K562 (cell line): ENCODE results near the gene SIK3. TPM values are rescaled to one million over a fixed set of nuclear protein-coding genes. Genes with fewer than 3 reads are reported as not detected.

Experiments
- ATAC-seq: fragments of 200-7000 bp; cut with Tn5 transposase; 3 replicates; pipeline ENCODE4 v1.9.1; 2020; ENCODE audit warnings: moderate library complexity
- BruUV-seq: library from RNA; stranded (reverse); fragments of 400-500 nt; replicated peaks from 2 replicates; lab custom pipeline; 2021; lab: Mats Ljungman, UMichigan
- CTCF ChIA-PET: fragments of 300-600 bp; formaldehyde crosslinking; extraction: SDS; loops from one replicate; lab custom pipeline; 2021; ENCODE audit warnings: low intra/inter-chr PET ratio; lab: Yijun Ruan, JAX
- POLR2A ChIA-PET: fragments of 300-600, 350-650 bp; sonication (Branson Sonifier 250); formaldehyde crosslinking; extraction: SDS; loops from one replicate; lab custom pipeline; 2021; ENCODE audit warnings: antibody characterized with exemption, inconsistent platforms; lab: Yijun Ruan, JAX
- DNase-seq, 4 experiments: peaks; one replicate each; pipeline versions ENCODE4 v3.0.0 to v3.0.0-alpha.2; 2011 to 2018; ENCODE audit warnings: low spot score in 3 of 4, mixed read lengths in 3 of 4; ENCODE audit errors: extremely low read depth in 1 of 4
- FAIRE-seq: peaks from 2 replicates; lab custom pipeline; 2011; peaks lifted over from hg19 to GRCh38; lab: Jason Lieb, UNC
- H2AFZ ChIP-seq: 2 replicates; pipeline ENCODE4 v1.6.0; 2011; ENCODE audit warnings: low read depth, low read length, control low read depth, inconsistent platforms
- H3K27ac ChIP-seq: fragments of 200-600 bp; 3 replicates; pipeline ENCODE4 v1.8.0; 2011; ENCODE audit warnings: low read depth, mild to moderate bottlenecking, control low read depth, inconsistent platforms, low read length, moderate library complexity, mixed read lengths; ENCODE audit errors: extremely low read depth
- H3K27me3 ChIP-seq, 2 experiments: fragments of 300-600 bp in 1 of 2; 2 replicates in 1 of 2; 3 replicates in 1 of 2; pipeline versions ENCODE4 v1.6.0 to v1.8.0; 2011; ENCODE audit warnings: inconsistent platforms in 2 of 2, low read length in 2 of 2, mild to moderate bottlenecking in 1 of 2, mixed read lengths in 1 of 2, moderate library complexity in 1 of 2; ENCODE audit not compliant: control insufficient read depth in 2 of 2, insufficient read depth in 2 of 2
- H3K36me3 ChIP-seq: fragments of 300-600 bp; 3 replicates; pipeline ENCODE4 v1.8.0; 2011; ENCODE audit warnings: mild to moderate bottlenecking, low read length, inconsistent platforms; ENCODE audit not compliant: control insufficient read depth, insufficient read depth
- H3K4me1 ChIP-seq, 2 experiments: fragments of 200-600 bp in 1 of 2; replicated peaks in 1 of 2; 2 replicates in 1 of 2; 3 replicates in 1 of 2; pipeline versions ENCODE4 v1.5.1 to v1.8.0; 2011; ENCODE audit warnings: inconsistent platforms in 2 of 2, low read length in 2 of 2, mild to moderate bottlenecking in 1 of 2, mixed read lengths in 1 of 2, moderate library complexity in 1 of 2; ENCODE audit not compliant: control insufficient read depth in 2 of 2, insufficient read depth in 2 of 2
- H3K4me2 ChIP-seq: 2 replicates; pipeline ENCODE4 v1.6.1; 2011; ENCODE audit warnings: low read length, control low read depth, inconsistent platforms, mixed read lengths; ENCODE audit not compliant: insufficient read depth
- H3K4me3 ChIP-seq: fragments of 200-600 bp; sonication (generic), shearing (Covaris generic); 2 replicates; pipeline ENCODE4 v1.5.1; 2016; ENCODE audit warnings: control low read depth, inconsistent platforms
- H3K79me2 ChIP-seq: fragments of 200-600 bp; 3 replicates; pipeline ENCODE4 v1.8.0; 2011; ENCODE audit warnings: low read length, inconsistent platforms; ENCODE audit not compliant: control insufficient read depth, insufficient read depth
- H3K9ac ChIP-seq, 2 experiments: 2 replicates each; pipeline versions ENCODE4 v1.6.0 to v1.6.1; 2011; ENCODE audit warnings: low read depth in 2 of 2, low read length in 2 of 2, control low read depth in 1 of 2, inconsistent platforms in 1 of 2, mild to moderate bottlenecking in 1 of 2, mixed read lengths in 1 of 2; ENCODE audit not compliant: insufficient read depth in 1 of 2
- H3K9me1 ChIP-seq: one replicate; pipeline ENCODE4 v1.6.0; 2011; ENCODE audit warnings: inconsistent platforms, mild to moderate bottlenecking, low read length, moderate library complexity; ENCODE audit not compliant: control insufficient read depth, insufficient read depth
- H3K9me3 ChIP-seq: replicated peaks from 2 replicates; pipeline ENCODE4 v1.5.1; 2011; ENCODE audit warnings: low read depth, low read length, inconsistent platforms; ENCODE audit not compliant: control insufficient read depth, insufficient read depth
- H4K20me1 ChIP-seq: replicated peaks from 2 replicates; pipeline ENCODE4 v1.6.1; 2011; ENCODE audit warnings: low read length, inconsistent platforms, mixed read lengths; ENCODE audit not compliant: control insufficient read depth, insufficient read depth
- DIDO1 ChIP-seq: fragments of 450-650 bp; IDR thresholded peaks from 2 replicates; pipeline ENCODE4 v1.6.1; 2016; ENCODE audit warnings: low read depth, missing biosample characterization, missing genetic modification characterization
- FUS ChIP-seq: fragments of 200-400 bp; formaldehyde crosslinking; optimal IDR thresholded peaks from 2 replicates; pipeline ENCODE3; 2017; ENCODE audit warnings: low read depth, low read length
- MTF1 ChIP-seq: fragments of 250-450 bp; sonication (Bioruptor Pico); IDR thresholded peaks from 2 replicates; pipeline ENCODE4 v1.9.0; 2021; ENCODE audit warnings: moderate library complexity, mild to moderate bottlenecking, inconsistent platforms, borderline replicate concordance
- POLR3G ChIP-seq: IDR thresholded peaks from 2 replicates; pipeline ENCODE4 v1.6.1; 2011; ENCODE audit not compliant: insufficient read length, insufficient replicate concordance; ENCODE audit errors: extremely low read depth
- SP1 ChIP-seq: sonication (generic); formaldehyde crosslinking; IDR thresholded peaks from 2 replicates; pipeline ENCODE4 v1.8.1; 2022; ENCODE audit warnings: mild to moderate bottlenecking, missing genetic modification reagents
- ZNF124 ChIP-seq: sonication (generic); formaldehyde crosslinking; IDR thresholded peaks from 2 replicates; pipeline ENCODE4 v1.8.1; 2022; ENCODE audit warnings: missing genetic modification reagents
- ZNF707 ChIP-seq: fragments of 250-450 bp; sonication (Bioruptor Pico); conservative IDR thresholded peaks from 2 replicates; pipeline ENCODE4 v1.8.0; 2022; ENCODE audit warnings: inconsistent platforms, mild to moderate bottlenecking, moderate library complexity
- WGBS: fragments of 100-300 bp; shearing (Covaris generic); methylation state at CpG from one replicate; pipeline ENCODE4 v1.1.6; 2016; ENCODE audit warnings: low coverage, mixed read lengths; ENCODE audit not compliant: insufficient coverage; ENCODE audit errors: missing lambda C conversion rate; 5-methylcytosine and 5-hydroxymethylcytosine counted together
- in situ Hi-C: fragments of 300-500 bp; cut with MboI; formaldehyde crosslinking; loops from 4 replicates; pipeline ENCODE4 v1.15.0; 2018; ENCODE audit warnings: inconsistent platforms, mixed read lengths
- intact Hi-C: fragments of 100-400 bp; cut with micrococcal nuclease; formaldehyde crosslinking; loops from 2 replicates; pipeline ENCODE4 v1.14.2; 2022
- polyA plus RNA-seq, 8 experiments: library from polyadenylated mRNA; depleted of rRNA in 4 of 8; stranded (reverse) in 5 of 8; unstranded in 3 of 8; fragments of >200 nt; fragmentation: Nextera tagmentation in 2 of 8; fragmentation: Illumina TruSeq in 1 of 8; extraction: Ambion mirVana in 2 of 8; extraction: Trizol in 1 of 8; gene quantifications; 2 replicates each; pipeline versions ENCODE4 v1.2.1 to v1.2.3, GENCODE V29; 2011 to 2014; ENCODE audit warnings: inconsistent platforms in 1 of 8, missing spikeins in 1 of 8
- total RNA-seq, 7 experiments: library from RNA; depleted of rRNA in 6 of 7; stranded (reverse); fragments of >200 nt in 6 of 7; fragmentation: Illumina TruSeq in 2 of 7; extraction: Trizol in 2 of 7; gene quantifications; 2 replicates each; pipeline versions ENCODE4 v1.2.1 to v1.2.3, GENCODE V29; 2011 to 2021; ENCODE audit warnings: low replicate concordance in 1 of 7
- TF ChIP-seq, protein P1 (sequence below): fragments of 250-450 bp; sonication (Bioruptor Pico); IDR thresholded peaks from 2 replicates; pipeline ENCODE4 v1.5.0; 2021; ENCODE audit warnings: mild to moderate bottlenecking, borderline replicate concordance
- TF ChIP-seq, protein P2 (sequence below): fragments of 450-650 bp; IDR thresholded peaks from 2 replicates; pipeline ENCODE4 v1.6.1; 2016; ENCODE audit warnings: mild to moderate bottlenecking, moderate library complexity

SIK3 gene
- total and polyA plus RNA-seq, 9 of the 15 experiments (the other 6 are each of a cell fraction or from before 2014, with no cell fraction given), result 1.6 to 21.6 (median 8.0) TPM

DNA sequence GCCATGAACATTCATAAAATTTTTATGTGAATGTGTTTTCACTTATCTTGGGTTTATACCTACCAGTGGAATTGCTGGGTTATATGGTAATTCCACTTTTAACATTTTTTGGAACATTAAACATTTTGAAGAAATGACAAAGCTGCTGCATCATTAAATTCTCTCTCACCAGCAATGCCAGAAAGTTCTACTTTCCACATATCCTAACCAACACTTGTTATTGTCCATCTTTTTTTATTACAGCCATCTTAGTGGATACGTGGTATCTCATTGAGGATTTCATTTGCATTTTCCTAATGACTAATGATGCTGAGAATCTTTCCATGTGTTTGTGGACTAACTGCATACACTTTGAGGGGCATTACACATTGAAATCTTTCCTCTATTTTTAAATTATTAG is 122.6 kb downstream of the SIK3 start:
- in situ Hi-C loops, result no loop called here
- ATAC-seq (no peak), DNase-seq (no peak)
- TF ChIP-seq, protein P1, sequence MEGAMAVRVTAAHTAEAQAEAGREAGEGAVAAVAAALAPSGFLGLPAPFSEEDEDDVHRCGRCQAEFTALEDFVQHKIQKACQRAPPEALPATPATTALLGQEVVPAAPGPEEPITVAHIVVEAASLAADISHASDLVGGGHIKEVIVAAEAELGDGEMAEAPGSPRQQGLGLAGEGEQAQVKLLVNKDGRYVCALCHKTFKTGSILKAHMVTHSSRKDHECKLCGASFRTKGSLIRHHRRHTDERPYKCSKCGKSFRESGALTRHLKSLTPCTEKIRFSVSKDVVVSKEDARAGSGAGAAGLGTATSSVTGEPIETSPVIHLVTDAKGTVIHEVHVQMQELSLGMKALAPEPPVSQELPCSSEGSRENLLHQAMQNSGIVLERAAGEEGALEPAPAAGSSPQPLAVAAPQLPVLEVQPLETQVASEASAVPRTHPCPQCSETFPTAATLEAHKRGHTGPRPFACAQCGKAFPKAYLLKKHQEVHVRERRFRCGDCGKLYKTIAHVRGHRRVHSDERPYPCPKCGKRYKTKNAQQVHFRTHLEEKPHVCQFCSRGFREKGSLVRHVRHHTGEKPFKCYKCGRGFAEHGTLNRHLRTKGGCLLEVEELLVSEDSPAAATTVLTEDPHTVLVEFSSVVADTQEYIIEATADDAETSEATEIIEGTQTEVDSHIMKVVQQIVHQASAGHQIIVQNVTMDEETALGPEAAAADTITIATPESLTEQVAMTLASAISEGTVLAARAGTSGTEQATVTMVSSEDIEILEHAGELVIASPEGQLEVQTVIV (CRISPR knock-in tag), result no peak
- no peak for TF ChIP-seq FUS
- no peak for TF ChIP-seq MTF1 (CRISPR knock-in tag)
- TF ChIP-seq ZNF124 (CRISPR knock-in tag), result no peak
- TF ChIP-seq, protein P2, sequence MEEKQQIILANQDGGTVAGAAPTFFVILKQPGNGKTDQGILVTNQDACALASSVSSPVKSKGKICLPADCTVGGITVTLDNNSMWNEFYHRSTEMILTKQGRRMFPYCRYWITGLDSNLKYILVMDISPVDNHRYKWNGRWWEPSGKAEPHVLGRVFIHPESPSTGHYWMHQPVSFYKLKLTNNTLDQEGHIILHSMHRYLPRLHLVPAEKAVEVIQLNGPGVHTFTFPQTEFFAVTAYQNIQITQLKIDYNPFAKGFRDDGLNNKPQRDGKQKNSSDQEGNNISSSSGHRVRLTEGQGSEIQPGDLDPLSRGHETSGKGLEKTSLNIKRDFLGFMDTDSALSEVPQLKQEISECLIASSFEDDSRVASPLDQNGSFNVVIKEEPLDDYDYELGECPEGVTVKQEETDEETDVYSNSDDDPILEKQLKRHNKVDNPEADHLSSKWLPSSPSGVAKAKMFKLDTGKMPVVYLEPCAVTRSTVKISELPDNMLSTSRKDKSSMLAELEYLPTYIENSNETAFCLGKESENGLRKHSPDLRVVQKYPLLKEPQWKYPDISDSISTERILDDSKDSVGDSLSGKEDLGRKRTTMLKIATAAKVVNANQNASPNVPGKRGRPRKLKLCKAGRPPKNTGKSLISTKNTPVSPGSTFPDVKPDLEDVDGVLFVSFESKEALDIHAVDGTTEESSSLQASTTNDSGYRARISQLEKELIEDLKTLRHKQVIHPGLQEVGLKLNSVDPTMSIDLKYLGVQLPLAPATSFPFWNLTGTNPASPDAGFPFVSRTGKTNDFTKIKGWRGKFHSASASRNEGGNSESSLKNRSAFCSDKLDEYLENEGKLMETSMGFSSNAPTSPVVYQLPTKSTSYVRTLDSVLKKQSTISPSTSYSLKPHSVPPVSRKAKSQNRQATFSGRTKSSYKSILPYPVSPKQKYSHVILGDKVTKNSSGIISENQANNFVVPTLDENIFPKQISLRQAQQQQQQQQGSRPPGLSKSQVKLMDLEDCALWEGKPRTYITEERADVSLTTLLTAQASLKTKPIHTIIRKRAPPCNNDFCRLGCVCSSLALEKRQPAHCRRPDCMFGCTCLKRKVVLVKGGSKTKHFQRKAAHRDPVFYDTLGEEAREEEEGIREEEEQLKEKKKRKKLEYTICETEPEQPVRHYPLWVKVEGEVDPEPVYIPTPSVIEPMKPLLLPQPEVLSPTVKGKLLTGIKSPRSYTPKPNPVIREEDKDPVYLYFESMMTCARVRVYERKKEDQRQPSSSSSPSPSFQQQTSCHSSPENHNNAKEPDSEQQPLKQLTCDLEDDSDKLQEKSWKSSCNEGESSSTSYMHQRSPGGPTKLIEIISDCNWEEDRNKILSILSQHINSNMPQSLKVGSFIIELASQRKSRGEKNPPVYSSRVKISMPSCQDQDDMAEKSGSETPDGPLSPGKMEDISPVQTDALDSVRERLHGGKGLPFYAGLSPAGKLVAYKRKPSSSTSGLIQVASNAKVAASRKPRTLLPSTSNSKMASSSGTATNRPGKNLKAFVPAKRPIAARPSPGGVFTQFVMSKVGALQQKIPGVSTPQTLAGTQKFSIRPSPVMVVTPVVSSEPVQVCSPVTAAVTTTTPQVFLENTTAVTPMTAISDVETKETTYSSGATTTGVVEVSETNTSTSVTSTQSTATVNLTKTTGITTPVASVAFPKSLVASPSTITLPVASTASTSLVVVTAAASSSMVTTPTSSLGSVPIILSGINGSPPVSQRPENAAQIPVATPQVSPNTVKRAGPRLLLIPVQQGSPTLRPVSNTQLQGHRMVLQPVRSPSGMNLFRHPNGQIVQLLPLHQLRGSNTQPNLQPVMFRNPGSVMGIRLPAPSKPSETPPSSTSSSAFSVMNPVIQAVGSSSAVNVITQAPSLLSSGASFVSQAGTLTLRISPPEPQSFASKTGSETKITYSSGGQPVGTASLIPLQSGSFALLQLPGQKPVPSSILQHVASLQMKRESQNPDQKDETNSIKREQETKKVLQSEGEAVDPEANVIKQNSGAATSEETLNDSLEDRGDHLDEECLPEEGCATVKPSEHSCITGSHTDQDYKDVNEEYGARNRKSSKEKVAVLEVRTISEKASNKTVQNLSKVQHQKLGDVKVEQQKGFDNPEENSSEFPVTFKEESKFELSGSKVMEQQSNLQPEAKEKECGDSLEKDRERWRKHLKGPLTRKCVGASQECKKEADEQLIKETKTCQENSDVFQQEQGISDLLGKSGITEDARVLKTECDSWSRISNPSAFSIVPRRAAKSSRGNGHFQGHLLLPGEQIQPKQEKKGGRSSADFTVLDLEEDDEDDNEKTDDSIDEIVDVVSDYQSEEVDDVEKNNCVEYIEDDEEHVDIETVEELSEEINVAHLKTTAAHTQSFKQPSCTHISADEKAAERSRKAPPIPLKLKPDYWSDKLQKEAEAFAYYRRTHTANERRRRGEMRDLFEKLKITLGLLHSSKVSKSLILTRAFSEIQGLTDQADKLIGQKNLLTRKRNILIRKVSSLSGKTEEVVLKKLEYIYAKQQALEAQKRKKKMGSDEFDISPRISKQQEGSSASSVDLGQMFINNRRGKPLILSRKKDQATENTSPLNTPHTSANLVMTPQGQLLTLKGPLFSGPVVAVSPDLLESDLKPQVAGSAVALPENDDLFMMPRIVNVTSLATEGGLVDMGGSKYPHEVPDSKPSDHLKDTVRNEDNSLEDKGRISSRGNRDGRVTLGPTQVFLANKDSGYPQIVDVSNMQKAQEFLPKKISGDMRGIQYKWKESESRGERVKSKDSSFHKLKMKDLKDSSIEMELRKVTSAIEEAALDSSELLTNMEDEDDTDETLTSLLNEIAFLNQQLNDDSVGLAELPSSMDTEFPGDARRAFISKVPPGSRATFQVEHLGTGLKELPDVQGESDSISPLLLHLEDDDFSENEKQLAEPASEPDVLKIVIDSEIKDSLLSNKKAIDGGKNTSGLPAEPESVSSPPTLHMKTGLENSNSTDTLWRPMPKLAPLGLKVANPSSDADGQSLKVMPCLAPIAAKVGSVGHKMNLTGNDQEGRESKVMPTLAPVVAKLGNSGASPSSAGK, result no peak
- no peak for TF ChIP-seq ZNF707 (CRISPR knock-in tag)
- no peak for TF ChIP-seq DIDO1 (tag)
- no peak for TF ChIP-seq POLR3G
- TF ChIP-seq SP1 (CRISPR knock-in tag), result no peak

More for the DNA sequence above, 122.6 kb downstream of the SIK3 start:
- Histone ChIP-seq H3K36me3 (no peaks in the 10 kb centered on the region), H3K9ac (no peak overlapping the region), H3K4me3 (no peak overlapping the region), H3K27me3 (no peaks in the 10 kb centered on the region), H4K20me1 (peaks cover 6% of the 10 kb centered on the region; the same call in 1 of the 2 replicates), H3K4me1 (peaks cover 0 to 5% of the 10 kb centered on the region in 2 experiments; a peak in 3 of 5 replicates), H3K4me2 (no peak overlapping the region), H3K9me1 (no peaks in the 10 kb centered on the region), H3K79me2 (no peaks in the 10 kb centered on the region), H3K9me3 (no peaks in the 10 kb centered on the region), H3K27ac (no peak overlapping the region), H2AFZ (no peak overlapping the region)
- ChIA-PET POLR2A (no interaction called here), CTCF (no interaction called here)
- no TSS peak for BruUV-seq
- intact Hi-C loops, result no loop called here
- 88% methylated on average over 1 of the region's 1 CpG for WGBS
- FAIRE-seq, result no peak
